ENCODE measurements around the gene SLC7A1. TPM values are rescaled to one million over a fixed set of nuclear protein-coding genes. Genes with fewer than 3 reads are reported as not detected.

Gene SLC7A1
- total and polyA plus RNA-seq, 7 donors: 0.79 to 14.7 (median 3.2) TPM

- Histone ChIP-seq H3K9me3 (no peaks in the 10 kb centered on the region), H3K4me1 (no peaks in the 10 kb centered on the region), H3K27ac (no peak overlapping the region), H3K4me3 (no peak overlapping the region), H3K27me3 (ENCODE audit: insufficient read depth in 3 of 3, low read length in 2 of 3) (peaks cover 0 to 31% (median 6%) of the 10 kb centered on the region in 3 donors), H3K36me3 (ENCODE audit: insufficient read depth in 1 of 2, low read depth in 1 of 2) (no peaks in the 10 kb centered on the region)
- ATAC-seq (no peak), DNase-seq (no peak)
- no peak for TF ChIP-seq CTCF (IDR thresholded peaks at IDR 0.05)
- 90 to 93% (median 92%) methylated on average over 8 of the region's 8 CpGs for WGBS, 3 donors
- intact Hi-C loops (cut with DNase I): no loop called here
Measured at GRCh38 chr13:29494520-29494919, 101.0 kb downstream of the SLC7A1 start.

- 74 to 79% (median 75%) methylated on average over 4 of the region's 4 CpGs for WGBS, 3 donors
- no peak overlapping the region for H3K27ac ChIP-seq
- TF ChIP-seq CTCF (IDR thresholded peaks at IDR 0.05): no peak
- DNase-seq: no peak
- no peak overlapping the region for H3K4me3 ChIP-seq
- H3K27me3 ChIP-seq (ENCODE audit: insufficient read depth in 3 of 3, low read length in 2 of 3): peaks cover 0 to 30% (median 5%) of the 10 kb centered on the region in 3 donors
- no peaks in the 10 kb centered on the region for H3K36me3 ChIP-seq (ENCODE audit: insufficient read depth in 1 of 2, low read depth in 1 of 2)
- H3K4me1 ChIP-seq: no peaks in the 10 kb centered on the region
- H3K9me3 ChIP-seq: no peaks in the 10 kb centered on the region
- ATAC-seq: no peak
- intact Hi-C loops (cut with DNase I): no loop called here
Measured at GRCh38 chr13:29493796-29494195, 101.7 kb downstream of the SLC7A1 start.

GRCh38 chr13:29491248-29491647, 104.2 kb downstream of the SLC7A1 start:
- 49 to 71% (median 50%) methylated on average over 2 of the region's 2 CpGs for WGBS, 3 donors
- intact Hi-C loops (cut with DNase I): no loop called here

GRCh38 chr13:29490561-29490885, 105.0 kb downstream of the SLC7A1 start:
- H3K36me3 ChIP-seq (ENCODE audit: insufficient read depth in 1 of 2, low read depth in 1 of 2): no peaks in the 10 kb centered on the region
- H3K9me3 ChIP-seq: no peaks in the 10 kb centered on the region
- WGBS, 3 donors: 82 to 91% (median 91%) methylated on average over 9 of the region's 9 CpGs
- H3K4me3 ChIP-seq: no peak overlapping the region
- TF ChIP-seq CTCF (IDR thresholded peaks at IDR 0.05): no peak
- intact Hi-C loops (cut with DNase I): no loop called here
- peaks cover 0 to 12% (median 0%) of the 10 kb centered on the region in 3 donors for H3K27me3 ChIP-seq (ENCODE audit: insufficient read depth in 3 of 3, low read length in 2 of 3)
- DNase-seq (no peak), ATAC-seq (no peak)
- H3K27ac ChIP-seq: no peak overlapping the region
- H3K4me1 ChIP-seq: no peaks in the 10 kb centered on the region

More at GRCh38 chr13:29491248-29491647, 104.2 kb downstream of the SLC7A1 start:
- peaks cover 0 to 13% (median 0%) of the 10 kb centered on the region in 3 donors for H3K27me3 ChIP-seq (ENCODE audit: insufficient read depth in 3 of 3, low read length in 2 of 3)
- TF ChIP-seq CTCF (IDR thresholded peaks at IDR 0.05): no peak
- H3K9me3 ChIP-seq: no peaks in the 10 kb centered on the region
- H3K4me3 ChIP-seq: no peak overlapping the region
- no peak overlapping the region for H3K27ac ChIP-seq
- no peaks in the 10 kb centered on the region for H3K4me1 ChIP-seq
- ATAC-seq (no peak), DNase-seq (no peak)
- H3K36me3 ChIP-seq (ENCODE audit: insufficient read depth in 1 of 2, low read depth in 1 of 2): no peaks in the 10 kb centered on the region

All from psoas muscle (tissue), 8 donors.